ENCODE measurements around the gene FASTKD2.

FASTKD2 gene

DNA sequence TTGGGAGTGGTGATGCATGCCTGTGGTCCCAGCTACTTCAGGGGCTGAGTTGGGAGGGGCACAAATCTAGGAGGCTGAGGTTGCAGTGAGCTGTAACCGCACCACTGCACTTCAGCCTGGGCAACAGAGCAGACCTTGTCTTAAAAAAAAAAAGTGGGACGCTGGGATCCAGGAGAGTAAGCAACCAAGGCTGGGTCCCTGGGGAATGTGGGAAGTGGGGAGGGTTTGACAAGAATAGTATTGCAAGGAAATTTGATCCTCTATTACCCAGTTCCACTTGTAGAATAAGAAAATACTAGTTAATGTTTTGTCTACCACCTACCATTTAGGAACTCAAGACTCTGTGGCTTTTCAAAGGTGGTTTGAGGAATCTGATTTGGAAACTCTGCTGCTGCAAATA, 26.1 kb upstream of the FASTKD2 start:
- Histone ChIP-seq H3K9ac (ENCODE audit: low read length) (no peak overlapping the region), H3F3A (ENCODE audit: insufficient read depth, low read length) (no peaks in the 10 kb centered on the region), H3K9me2 (ENCODE audit: low read depth, low read length) (no peaks in the 10 kb centered on the region), H3K4me2 (ENCODE audit: low read length) (no peak overlapping the region), H3K9me3 (ENCODE audit: low read length) (no peaks in the 10 kb centered on the region), H3K36me3 (ENCODE audit: insufficient read depth, low read length) (no peaks in the 10 kb centered on the region), H3K4me1 (ENCODE audit: insufficient read depth, low read length, severe bottlenecking) (no peaks in the 10 kb centered on the region), H3K79me2 (ENCODE audit: insufficient read depth, low read length) (no peaks in the 10 kb centered on the region), H3K27me3 (ENCODE audit: insufficient read depth, low read length) (no peaks in the 10 kb centered on the region), H2AFZ (ENCODE audit: low read length) (no peak overlapping the region), H4K20me1 (ENCODE audit: insufficient read depth, low read length) (no peaks in the 10 kb centered on the region), H3K27ac (ENCODE audit: low read depth, low read length, poor library complexity, severe bottlenecking) (no peak overlapping the region), H3K4me3 (ENCODE audit: low read depth, low read length, poor library complexity, severe bottlenecking) (no peak overlapping the region)
- TF ChIP-seq, protein P1, sequence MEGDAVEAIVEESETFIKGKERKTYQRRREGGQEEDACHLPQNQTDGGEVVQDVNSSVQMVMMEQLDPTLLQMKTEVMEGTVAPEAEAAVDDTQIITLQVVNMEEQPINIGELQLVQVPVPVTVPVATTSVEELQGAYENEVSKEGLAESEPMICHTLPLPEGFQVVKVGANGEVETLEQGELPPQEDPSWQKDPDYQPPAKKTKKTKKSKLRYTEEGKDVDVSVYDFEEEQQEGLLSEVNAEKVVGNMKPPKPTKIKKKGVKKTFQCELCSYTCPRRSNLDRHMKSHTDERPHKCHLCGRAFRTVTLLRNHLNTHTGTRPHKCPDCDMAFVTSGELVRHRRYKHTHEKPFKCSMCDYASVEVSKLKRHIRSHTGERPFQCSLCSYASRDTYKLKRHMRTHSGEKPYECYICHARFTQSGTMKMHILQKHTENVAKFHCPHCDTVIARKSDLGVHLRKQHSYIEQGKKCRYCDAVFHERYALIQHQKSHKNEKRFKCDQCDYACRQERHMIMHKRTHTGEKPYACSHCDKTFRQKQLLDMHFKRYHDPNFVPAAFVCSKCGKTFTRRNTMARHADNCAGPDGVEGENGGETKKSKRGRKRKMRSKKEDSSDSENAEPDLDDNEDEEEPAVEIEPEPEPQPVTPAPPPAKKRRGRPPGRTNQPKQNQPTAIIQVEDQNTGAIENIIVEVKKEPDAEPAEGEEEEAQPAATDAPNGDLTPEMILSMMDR (IDR thresholded peaks at IDR 0.05; ENCODE audit: low read length): no peak
- no peak for TF ChIP-seq EZH2 (IDR thresholded peaks at IDR 0.05; ENCODE audit: borderline replicate concordance, low read length)

DNA sequence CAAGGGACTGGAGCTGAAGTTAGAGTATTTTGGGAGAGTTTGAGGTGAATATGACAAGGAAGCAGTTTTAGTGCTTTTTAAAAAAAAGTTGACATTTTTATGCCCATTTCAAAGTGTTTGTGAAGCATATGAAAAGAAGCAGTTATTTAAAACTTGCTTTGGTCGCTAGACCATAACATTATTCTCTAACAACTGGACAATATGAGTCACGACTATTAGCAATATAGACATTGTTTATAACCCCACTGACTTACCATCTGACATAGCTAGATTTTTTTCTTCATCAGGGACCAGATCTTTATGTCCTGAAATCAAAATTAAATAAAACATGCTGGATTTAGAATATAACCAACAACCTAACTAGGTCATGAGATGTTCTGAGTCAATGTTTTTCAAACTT, 24.6 kb upstream of the FASTKD2 start:
- no peak overlapping the region for H3K4me2 ChIP-seq (ENCODE audit: low read length)
- H4K20me1 ChIP-seq (ENCODE audit: insufficient read depth, low read length): no peaks in the 10 kb centered on the region
- H3K9me3 ChIP-seq (ENCODE audit: low read length): no peaks in the 10 kb centered on the region
- H2AFZ ChIP-seq (ENCODE audit: low read length): no peak overlapping the region
- H3K36me3 ChIP-seq (ENCODE audit: insufficient read depth, low read length): no peaks in the 10 kb centered on the region
- no peak overlapping the region for H3K4me3 ChIP-seq (ENCODE audit: low read depth, low read length, poor library complexity, severe bottlenecking)
- H3F3A ChIP-seq (ENCODE audit: insufficient read depth, low read length): no peaks in the 10 kb centered on the region
- H3K27me3 ChIP-seq (ENCODE audit: insufficient read depth, low read length): no peaks in the 10 kb centered on the region
- no peak overlapping the region for H3K9ac ChIP-seq (ENCODE audit: low read length)
- TF ChIP-seq, protein P1 (IDR thresholded peaks at IDR 0.05; ENCODE audit: low read length): no peak
- TF ChIP-seq EZH2 (IDR thresholded peaks at IDR 0.05; ENCODE audit: borderline replicate concordance, low read length): no peak
- no peak overlapping the region for H3K27ac ChIP-seq (ENCODE audit: low read depth, low read length, poor library complexity, severe bottlenecking)
- H3K79me2 ChIP-seq (ENCODE audit: insufficient read depth, low read length): no peaks in the 10 kb centered on the region
- no peaks in the 10 kb centered on the region for H3K9me2 ChIP-seq (ENCODE audit: low read depth, low read length)
- no peaks in the 10 kb centered on the region for H3K4me1 ChIP-seq (ENCODE audit: insufficient read depth, low read length, severe bottlenecking)

DNA sequence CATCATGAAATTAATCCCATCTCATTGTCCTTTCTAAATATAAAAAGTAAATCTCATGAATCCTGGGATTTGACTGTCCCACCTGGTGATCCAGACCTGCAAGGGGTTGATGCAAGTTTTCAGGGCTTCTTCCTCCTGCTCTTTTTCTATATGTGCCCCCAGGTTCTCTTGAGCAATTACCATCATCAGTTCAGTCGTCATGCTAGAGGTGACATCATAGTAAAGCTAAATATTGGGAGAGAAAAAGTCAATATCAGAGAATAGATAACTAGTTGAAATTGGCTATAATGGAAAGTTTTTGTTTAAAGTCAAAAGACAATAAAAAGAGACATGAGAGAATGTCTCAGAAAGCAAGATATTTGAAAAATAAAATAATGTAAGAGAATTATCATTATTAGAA, 8.6 kb upstream of the FASTKD2 start:
- no peaks in the 10 kb centered on the region for H3K4me1 ChIP-seq (ENCODE audit: insufficient read depth, low read length, severe bottlenecking)
- H3K4me3 ChIP-seq (ENCODE audit: low read depth, low read length, poor library complexity, severe bottlenecking): no peak overlapping the region
- H3F3A ChIP-seq (ENCODE audit: insufficient read depth, low read length): no peaks in the 10 kb centered on the region
- H3K27me3 ChIP-seq (ENCODE audit: insufficient read depth, low read length): no peaks in the 10 kb centered on the region
- no peak overlapping the region for H2AFZ ChIP-seq (ENCODE audit: low read length)
- TF ChIP-seq, protein P1 (IDR thresholded peaks at IDR 0.05; ENCODE audit: low read length): no peak
- no peak for TF ChIP-seq EZH2 (IDR thresholded peaks at IDR 0.05; ENCODE audit: borderline replicate concordance, low read length)
- H3K9me3 ChIP-seq (ENCODE audit: low read length): no peaks in the 10 kb centered on the region
- H3K36me3 ChIP-seq (ENCODE audit: insufficient read depth, low read length): no peaks in the 10 kb centered on the region
- no peak overlapping the region for H3K27ac ChIP-seq (ENCODE audit: low read depth, low read length, poor library complexity, severe bottlenecking)
- H3K79me2 ChIP-seq (ENCODE audit: insufficient read depth, low read length): no peaks in the 10 kb centered on the region
- no peak overlapping the region for H3K4me2 ChIP-seq (ENCODE audit: low read length)
- H3K9me2 ChIP-seq (ENCODE audit: low read depth, low read length): no peaks in the 10 kb centered on the region
- no peaks in the 10 kb centered on the region for H4K20me1 ChIP-seq (ENCODE audit: insufficient read depth, low read length)
- no peak overlapping the region for H3K9ac ChIP-seq (ENCODE audit: low read length)

Data from OCI-LY1 (cell line).